ENCODE measurements around the gene RPS14. TPM values are rescaled to one million over a fixed set of nuclear protein-coding genes. Genes with fewer than 3 reads are reported as not detected.
A peak's percentile ranks its signal among the peaks of the same experiment; 100 is the strongest.

Gene RPS14
- total and polyA plus RNA-seq, 8 donors, result 1,164 to 2,138 (median 1,539) TPM

DNA sequence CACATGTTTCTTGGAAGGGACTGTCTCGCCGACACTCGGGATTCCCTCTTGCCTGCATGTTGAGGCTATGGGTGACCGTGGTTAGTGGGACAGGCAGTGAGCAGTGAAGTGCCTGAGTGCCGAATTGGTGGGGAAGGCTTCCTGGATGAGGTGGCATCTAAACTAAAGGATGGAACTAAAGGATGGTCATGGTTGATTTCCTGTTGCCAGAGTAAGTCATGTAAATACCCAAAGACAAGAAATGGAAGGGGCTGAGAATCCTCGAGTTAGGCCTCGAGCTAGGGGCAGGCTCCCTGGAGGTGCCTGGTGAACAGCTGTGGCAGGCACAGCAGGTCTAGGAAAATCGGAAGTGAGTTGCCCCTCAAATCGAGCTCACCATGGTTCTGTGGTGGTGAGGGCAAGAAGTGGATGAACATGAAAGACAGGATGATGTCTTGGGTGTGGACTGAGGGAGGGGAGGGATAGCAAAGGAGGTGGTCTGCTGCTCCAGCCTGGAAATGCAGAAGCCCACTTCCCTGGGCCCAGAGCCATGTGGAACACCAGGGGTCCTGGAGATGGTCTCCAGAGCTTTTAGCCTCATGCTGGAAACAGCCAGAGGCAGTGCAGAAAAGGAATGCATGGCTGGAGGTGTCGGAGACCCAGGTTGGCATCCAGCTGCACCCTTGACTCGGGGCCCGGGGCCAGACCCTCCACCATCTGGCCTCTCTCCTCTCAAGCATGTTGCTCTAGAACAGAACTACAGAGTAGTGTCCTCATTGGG is 49.0 kb downstream of the RPS14 start:
- Histone ChIP-seq H3K36me3 (peaks cover 3 to 24% (median 10%) of the 10 kb centered on the region in 3 donors), H3K27me3 (no peaks in the 10 kb centered on the region), H3K4me3 (no peak overlapping the region), H3K27ac (no peak overlapping the region), H3K4me1 (no peaks in the 10 kb centered on the region), H3K9me3 (no peaks in the 10 kb centered on the region)
- DNase-seq, result no peak
- no peak for FAIRE-seq
- intact Hi-C loops (cut with DNase I), result no loop called here
- WGBS, 2 donors, result 86% methylated on average over 12 of the region's 12 CpGs
- ATAC-seq, result no peak
- TF ChIP-seq, protein P1, sequence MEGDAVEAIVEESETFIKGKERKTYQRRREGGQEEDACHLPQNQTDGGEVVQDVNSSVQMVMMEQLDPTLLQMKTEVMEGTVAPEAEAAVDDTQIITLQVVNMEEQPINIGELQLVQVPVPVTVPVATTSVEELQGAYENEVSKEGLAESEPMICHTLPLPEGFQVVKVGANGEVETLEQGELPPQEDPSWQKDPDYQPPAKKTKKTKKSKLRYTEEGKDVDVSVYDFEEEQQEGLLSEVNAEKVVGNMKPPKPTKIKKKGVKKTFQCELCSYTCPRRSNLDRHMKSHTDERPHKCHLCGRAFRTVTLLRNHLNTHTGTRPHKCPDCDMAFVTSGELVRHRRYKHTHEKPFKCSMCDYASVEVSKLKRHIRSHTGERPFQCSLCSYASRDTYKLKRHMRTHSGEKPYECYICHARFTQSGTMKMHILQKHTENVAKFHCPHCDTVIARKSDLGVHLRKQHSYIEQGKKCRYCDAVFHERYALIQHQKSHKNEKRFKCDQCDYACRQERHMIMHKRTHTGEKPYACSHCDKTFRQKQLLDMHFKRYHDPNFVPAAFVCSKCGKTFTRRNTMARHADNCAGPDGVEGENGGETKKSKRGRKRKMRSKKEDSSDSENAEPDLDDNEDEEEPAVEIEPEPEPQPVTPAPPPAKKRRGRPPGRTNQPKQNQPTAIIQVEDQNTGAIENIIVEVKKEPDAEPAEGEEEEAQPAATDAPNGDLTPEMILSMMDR (IDR thresholded peaks at IDR 0.05), result no peak

- Histone ChIP-seq H3K9me3 (no peaks in the 10 kb centered on the region), H3K36me3 (peaks cover 3 to 24% (median 10%) of the 10 kb centered on the region in 3 donors), H3K27me3 (no peaks in the 10 kb centered on the region), H3K4me3 (no peak overlapping the region), H3K27ac (no peak overlapping the region), H3K4me1 (no peaks in the 10 kb centered on the region)
- intact Hi-C loops (cut with DNase I), result no loop called here
- DNase-seq, result no peak
- 88 to 91% methylated on average over 11 of the region's 11 CpGs for WGBS, 2 donors
- TF ChIP-seq, protein P1 (IDR thresholded peaks at IDR 0.05), result no peak
- ATAC-seq, result no peak
- FAIRE-seq, result no peak
Measured at GRCh38 chr5:150399524-150400211, 49.9 kb downstream of the RPS14 start.

DNA sequence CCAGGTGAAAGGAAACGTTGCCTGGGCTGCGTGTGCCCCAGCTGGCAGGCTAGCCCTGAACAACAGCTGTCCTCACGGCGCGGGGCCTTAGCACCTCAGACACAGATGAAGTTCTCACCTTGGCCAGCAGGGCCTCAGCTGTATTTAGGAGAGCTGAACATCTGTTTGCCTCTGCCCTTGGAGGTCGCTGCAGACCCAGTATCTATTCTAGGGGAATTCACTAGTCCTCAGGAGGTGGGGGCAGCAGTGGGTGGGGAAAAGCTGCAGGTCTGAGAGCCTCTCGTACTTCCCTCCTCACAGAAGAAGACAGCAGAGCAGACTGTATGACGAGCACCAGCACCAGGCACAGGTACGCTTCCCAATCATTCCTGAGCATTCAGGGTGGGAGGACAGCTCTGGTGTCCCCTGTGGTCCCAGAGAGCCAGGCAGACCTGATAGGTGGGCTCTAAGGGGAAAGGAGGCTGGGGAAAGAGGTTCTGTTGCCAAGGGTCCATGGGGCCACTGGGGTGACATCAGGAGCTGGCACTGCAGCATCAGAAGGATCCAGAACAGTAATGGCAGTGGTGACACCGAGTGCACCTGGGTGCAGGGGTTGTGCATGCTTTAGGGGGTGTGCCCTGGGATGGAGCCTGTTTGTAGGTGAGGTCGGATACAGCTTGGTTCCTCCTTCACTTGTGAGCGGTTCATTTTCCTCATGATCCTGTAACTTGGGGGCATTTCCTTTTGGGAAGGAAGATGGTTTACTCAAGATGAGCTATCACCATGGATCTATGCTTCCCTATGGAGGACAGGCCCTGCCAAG is 50.6 kb downstream of the RPS14 start:
- TF ChIP-seq, protein P1 (IDR thresholded peaks at IDR 0.05), result peak in 1 of 4 donors; percentile 14
- H3K27ac ChIP-seq, result no peak overlapping the region
- no peak overlapping the region for H3K4me3 ChIP-seq
- WGBS, 2 donors, result 81 to 86% methylated on average over 12 of the region's 12 CpGs
- no peak for DNase-seq
- H3K9me3 ChIP-seq, result no peaks in the 10 kb centered on the region
- no peak for ATAC-seq
- peaks cover 3 to 29% (median 10%) of the 10 kb centered on the region in 3 donors for H3K36me3 ChIP-seq
- intact Hi-C loops (cut with DNase I), result no loop called here
- H3K4me1 ChIP-seq, result no peaks in the 10 kb centered on the region
- no peaks in the 10 kb centered on the region for H3K27me3 ChIP-seq
- FAIRE-seq, result no peak

- TF ChIP-seq, protein P1 (IDR thresholded peaks at IDR 0.05), result no peak
- Histone ChIP-seq H3K4me3 (no peak overlapping the region), H3K9me3 (no peaks in the 10 kb centered on the region), H3K27ac (no peak overlapping the region), H3K27me3 (no peaks in the 10 kb centered on the region), H3K36me3 (peaks cover 3 to 38% (median 15%) of the 10 kb centered on the region in 3 donors), H3K4me1 (no peaks in the 10 kb centered on the region)
- ATAC-seq (no peak), FAIRE-seq (no peak), DNase-seq (no peak)
- intact Hi-C loops (cut with DNase I), result no loop called here
- 93 to 94% methylated on average over 13 of the region's 13 CpGs for WGBS, 2 donors
Measured at GRCh38 chr5:150397782-150398721, 51.5 kb downstream of the RPS14 start.

Data from pancreas (tissue), 10 donors.